ENCODE data around the gene FOS. TPM values are rescaled to one million over a fixed set of nuclear protein-coding genes. Genes with fewer than 3 reads are reported as not detected.
"Not testable (repeated sequence)": the region's sequence is repeated elsewhere in the genome, so short reads cannot be mapped to it uniquely, and the experiment has no call there.

The FOS gene
- total RNA-seq = 10 to 100 TPM; 49.7 to 53.5 TPM

DNA sequence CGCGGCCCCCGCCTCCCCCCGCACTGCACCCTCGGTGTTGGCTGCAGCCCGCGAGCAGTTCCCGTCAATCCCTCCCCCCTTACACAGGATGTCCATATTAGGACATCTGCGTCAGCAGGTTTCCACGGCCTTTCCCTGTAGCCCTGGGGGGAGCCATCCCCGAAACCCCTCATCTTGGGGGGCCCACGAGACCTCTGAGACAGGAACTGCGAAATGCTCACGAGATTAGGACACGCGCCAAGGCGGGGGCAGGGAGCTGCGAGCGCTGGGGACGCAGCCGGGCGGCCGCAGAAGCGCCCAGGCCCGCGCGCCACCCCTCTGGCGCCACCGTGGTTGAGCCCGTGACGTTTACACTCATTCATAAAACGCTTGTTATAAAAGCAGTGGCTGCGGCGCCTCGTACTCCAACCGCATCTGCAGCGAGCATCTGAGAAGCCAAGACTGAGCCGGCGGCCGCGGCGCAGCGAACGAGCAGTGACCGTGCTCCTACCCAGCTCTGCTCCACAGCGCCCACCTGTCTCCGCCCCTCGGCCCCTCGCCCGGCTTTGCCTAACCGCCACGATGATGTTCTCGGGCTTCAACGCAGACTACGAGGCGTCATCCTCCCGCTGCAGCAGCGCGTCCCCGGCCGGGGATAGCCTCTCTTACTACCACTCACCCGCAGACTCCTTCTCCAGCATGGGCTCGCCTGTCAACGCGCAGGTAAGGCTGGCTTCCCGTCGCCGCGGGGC lies at the start of gene FOS:
Gene FOS, plus strand, starts transcription at position 407 of the 731 bp plus-strand sequence. Its CDS starts 155 bp downstream, at position 562.
- peak within 1 kb of the TSS; percentile 74 for H3K4me3 Mint-ChIP-seq
- H3K36me3 Mint-ChIP-seq (ENCODE audit: low read depth) = peaks cover 13% of the 10 kb centered on the region
- DNase-seq = peak; percentile 90
- peak within 1 kb of the TSS; percentile 88 for H3K27ac Mint-ChIP-seq
- peaks cover 49% of the 10 kb centered on the region for H3K4me1 Mint-ChIP-seq
- H3K9me3 Mint-ChIP-seq = no peaks in the 10 kb centered on the region
- ChIA-PET POLR2A (interaction anchor here (0.6 kb wide), 1 partner anchor 233 kb away, joined by 3 read pairs; no protein-coding TSS in a partner anchor), CTCF (no interaction called here)
- H3K27me3 Mint-ChIP-seq = peaks cover 69% of the 10 kb centered on the region

DNA sequence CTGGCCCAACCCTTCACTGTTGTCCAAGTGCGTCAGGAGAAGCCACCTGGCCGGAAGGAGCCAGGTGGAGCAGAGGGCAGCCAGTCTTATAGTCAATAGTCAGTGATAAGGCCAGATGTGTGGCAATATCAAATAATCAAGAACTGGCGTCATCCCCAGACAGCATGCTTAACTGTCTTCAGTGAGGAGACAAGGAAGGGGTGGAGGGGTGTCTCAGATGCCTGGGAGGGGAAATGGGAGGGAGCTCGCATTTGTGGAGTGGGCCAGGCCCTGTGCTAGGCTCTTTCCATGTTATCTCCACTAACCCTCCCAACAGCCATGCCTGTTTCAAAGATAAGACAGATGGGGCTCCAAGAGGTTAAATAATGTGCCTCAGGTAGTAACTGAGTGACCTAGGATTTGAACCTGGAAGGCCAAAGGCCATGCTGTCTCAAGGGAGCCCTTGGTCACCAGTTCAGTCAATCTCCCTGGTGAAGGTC lies 48.9 kb upstream of the FOS start:
- Mint-ChIP-seq H3K27me3 (peaks cover 16% of the 10 kb centered on the region), H3K36me3 (ENCODE audit: low read depth) (no peaks in the 10 kb centered on the region), H3K4me3 (no peak overlapping the region), H3K4me1 (peaks cover 42% of the 10 kb centered on the region), H3K27ac (peak overlapping the region; percentile 67), H3K9me3 (no peaks in the 10 kb centered on the region)
- ChIA-PET CTCF (interaction anchor here (0.9 to 1.0 kb wide), 2 partner anchors 11 to 19 kb away, joined by 4 to 5 read pairs; no protein-coding TSS in a partner anchor), POLR2A (interaction anchor here (0.5 to 1.9 kb wide), 6 partner anchors 9 to 67 kb away, joined by 3 to 9 read pairs (median 4); no protein-coding TSS in a partner anchor)
- no peak for DNase-seq

DNA sequence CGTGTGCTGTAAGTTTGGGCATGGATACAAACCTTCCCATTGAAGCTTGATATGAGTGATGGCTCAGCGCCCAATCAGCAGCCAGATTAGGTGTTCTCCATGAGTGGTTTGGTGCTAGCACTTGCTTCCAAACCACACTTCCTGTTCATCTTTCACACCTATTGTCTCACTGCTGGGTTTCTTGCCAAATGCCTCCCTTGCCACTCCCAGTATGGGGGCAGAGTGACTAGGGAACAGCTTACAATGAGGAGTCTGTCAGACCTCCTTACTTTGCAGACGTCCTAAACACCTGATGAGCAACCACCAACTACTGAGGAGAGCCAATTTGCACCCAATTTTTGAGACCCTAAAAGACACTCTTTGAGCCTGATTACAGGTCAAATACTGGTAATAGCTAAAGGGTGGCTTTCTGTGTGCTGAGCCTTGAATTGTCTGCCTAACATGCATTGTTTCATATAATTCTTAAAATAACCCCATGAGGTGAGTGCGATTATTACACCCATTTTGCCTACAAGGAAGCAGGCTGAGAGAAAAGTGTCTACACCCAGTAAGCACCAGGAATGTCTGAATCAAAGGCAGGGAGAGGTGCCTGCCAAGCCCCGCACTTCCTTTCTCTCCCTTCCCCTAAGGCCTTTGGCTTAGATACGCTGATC lies 48.4 kb upstream of the FOS start:
- POLR2A ChIA-PET = interaction anchor here (0.5 to 1.9 kb wide), 7 partner anchors 9 to 66 kb away, joined by 3 to 9 read pairs (median 4); no protein-coding TSS in a partner anchor
- no peak overlapping the region for H3K4me3 Mint-ChIP-seq

GRCh38 chr14:75231320-75231719 lies 47.3 kb upstream of the FOS start:
- ChIA-PET POLR2A (interaction anchor here (1.2 kb wide), 1 partner anchor 54 kb away, joined by 3 read pairs; the partner anchor contains the start of gene TMED10), CTCF (interaction anchor here (1.2 kb wide), 1 partner anchor 93 kb away, joined by 4 read pairs; no protein-coding TSS in a partner anchor)
- Mint-ChIP-seq H3K27ac (no peak overlapping the region), H3K27me3 (peaks cover 15% of the 10 kb centered on the region), H3K9me3 (no peaks in the 10 kb centered on the region), H3K36me3 (ENCODE audit: low read depth) (no peaks in the 10 kb centered on the region), H3K4me1 (peaks cover 42% of the 10 kb centered on the region), H3K4me3 (no peak overlapping the region)
- no peak for DNase-seq

More for the DNA sequence above, 48.4 kb upstream of the FOS start:
- peaks cover 15% of the 10 kb centered on the region for H3K27me3 Mint-ChIP-seq
- peaks cover 42% of the 10 kb centered on the region for H3K4me1 Mint-ChIP-seq
- CTCF ChIA-PET = interaction anchor here (0.9 to 1.2 kb wide), 3 partner anchors 11 to 92 kb away, joined by 4 to 5 read pairs (median 4); no protein-coding TSS in a partner anchor
- DNase-seq = peak; percentile 65
- no peaks in the 10 kb centered on the region for H3K9me3 Mint-ChIP-seq
- H3K27ac Mint-ChIP-seq = peak overlapping the region; percentile 67
- H3K36me3 Mint-ChIP-seq (ENCODE audit: low read depth) = no peaks in the 10 kb centered on the region

GRCh38 chr14:75232191-75232590 lies 46.4 kb upstream of the FOS start:
- no peak for DNase-seq
- Mint-ChIP-seq H3K9me3 (no peaks in the 10 kb centered on the region), H3K4me3 (no peak overlapping the region), H3K27ac (no peak overlapping the region), H3K4me1 (peaks cover 42% of the 10 kb centered on the region), H3K27me3 (peaks cover 15% of the 10 kb centered on the region), H3K36me3 (ENCODE audit: low read depth) (no peaks in the 10 kb centered on the region)
- ChIA-PET CTCF (interaction anchor here (1.1 to 1.6 kb wide), 2 partner anchors 17 to 62 kb away, joined by 3 to 9 read pairs; no protein-coding TSS in a partner anchor), POLR2A (interaction anchor here (1.2 kb wide), 2 partner anchors 17 to 55 kb away, joined by 3 read pairs; partner anchors contain the start of gene TMED10)

DNA sequence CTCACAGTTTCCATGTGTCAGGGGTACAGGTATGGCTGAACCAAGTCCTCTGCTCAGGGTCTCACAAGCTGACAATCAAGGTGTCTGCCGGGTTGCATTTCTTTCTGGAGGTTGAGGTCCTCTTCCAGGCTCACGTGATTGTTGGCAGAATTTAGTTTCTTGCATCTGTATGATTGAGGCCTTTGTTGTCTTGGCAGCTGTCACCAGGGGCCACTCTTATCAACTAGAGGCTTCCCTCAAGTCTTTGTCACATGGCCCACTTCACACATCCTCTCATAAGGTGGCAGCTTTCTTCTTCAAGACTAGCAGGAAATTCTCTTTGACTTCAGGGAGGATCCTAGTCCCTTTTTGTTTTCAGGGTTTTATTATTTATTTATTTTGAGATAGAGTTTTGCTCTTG lies 46.0 kb upstream of the FOS start:
- Mint-ChIP-seq H3K27me3 (peaks cover 18% of the 10 kb centered on the region), H3K36me3 (ENCODE audit: low read depth) (no peaks in the 10 kb centered on the region), H3K27ac (no peak overlapping the region), H3K9me3 (no peaks in the 10 kb centered on the region), H3K4me1 (peaks cover 42% of the 10 kb centered on the region), H3K4me3 (no peak overlapping the region)
- CTCF ChIA-PET = interaction anchor here (1.0 to 1.6 kb wide), 3 partner anchors 16 to 64 kb away, joined by 3 to 9 read pairs (median 3); no protein-coding TSS in a partner anchor
- POLR2A ChIA-PET = interaction anchor here (0.7 to 1.6 kb wide), 4 partner anchors 16 to 56 kb away, joined by 3 read pairs; partner anchors contain the start of gene TMED10
- peak; percentile 24 for DNase-seq

GRCh38 chr14:75234173-75235115 lies 44.2 kb upstream of the FOS start:
- H3K9me3 Mint-ChIP-seq = no peaks in the 10 kb centered on the region
- peaks cover 28% of the 10 kb centered on the region for H3K4me1 Mint-ChIP-seq
- H3K27me3 Mint-ChIP-seq = peaks cover 15% of the 10 kb centered on the region
- ChIA-PET POLR2A (interaction anchor here (1.6 kb wide), 1 partner anchor 28 kb away, joined by 3 read pairs; no protein-coding TSS in a partner anchor), CTCF (no interaction called here)
- no peak overlapping the region for H3K27ac Mint-ChIP-seq
- no peaks in the 10 kb centered on the region for H3K36me3 Mint-ChIP-seq (ENCODE audit: low read depth)
- no peak for DNase-seq
- no peak overlapping the region for H3K4me3 Mint-ChIP-seq

DNA sequence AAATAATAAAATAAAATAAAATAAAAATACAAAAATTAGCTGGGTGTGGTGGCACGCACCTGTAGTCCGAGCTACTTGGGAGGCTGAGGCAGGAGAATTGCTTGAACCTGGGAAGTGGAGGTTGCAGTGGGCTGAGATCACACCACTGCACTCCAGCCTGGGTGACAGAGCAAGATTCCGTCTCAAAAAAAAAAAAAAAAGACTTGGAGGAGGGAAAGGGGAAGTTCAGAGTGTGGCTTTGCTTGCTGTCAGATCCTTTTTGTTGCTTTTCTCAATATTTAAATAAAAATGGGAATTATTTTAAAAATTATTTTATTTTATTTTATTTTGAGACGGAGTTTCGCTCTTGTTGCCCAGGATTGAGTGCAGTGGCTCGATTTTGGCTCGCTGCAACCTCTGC lies 43.4 kb upstream of the FOS start:
- H3K36me3 Mint-ChIP-seq (ENCODE audit: low read depth); H3K4me3 Mint-ChIP-seq; H3K27ac Mint-ChIP-seq; POLR2A ChIA-PET; DNase-seq; H3K9me3 Mint-ChIP-seq: not testable (repeated sequence)
- CTCF ChIA-PET = interaction anchor here (0.6 kb wide), 1 partner anchor 60 kb away, joined by 3 read pairs; no protein-coding TSS in a partner anchor
- H3K27me3 Mint-ChIP-seq = peaks cover 18% of the 10 kb centered on the region
- peaks cover 21% of the 10 kb centered on the region for H3K4me1 Mint-ChIP-seq

DNA sequence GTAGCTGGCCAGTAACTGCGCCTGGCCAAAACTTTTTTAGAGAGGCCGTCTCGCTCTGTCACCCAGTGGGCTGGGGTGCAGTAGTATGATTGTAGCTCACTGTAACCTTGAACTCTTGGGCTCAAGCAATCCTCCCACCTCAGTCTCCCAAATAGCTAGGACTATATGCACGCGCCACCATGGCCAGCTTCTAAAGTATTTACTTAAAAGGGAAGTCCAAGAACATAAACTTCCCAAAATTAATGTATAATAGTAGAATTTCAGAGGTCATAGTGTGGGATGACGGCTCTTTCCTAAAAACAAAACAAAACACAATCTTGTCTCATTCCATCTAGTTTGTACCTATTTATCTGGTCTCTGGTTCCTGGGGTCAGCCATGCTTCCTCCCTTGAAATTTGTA lies 42.2 kb upstream of the FOS start:
- Mint-ChIP-seq H3K9me3 (no peaks in the 10 kb centered on the region), H3K27ac (no peak overlapping the region), H3K36me3 (ENCODE audit: low read depth) (no peaks in the 10 kb centered on the region), H3K4me3 (no peak overlapping the region), H3K27me3 (peaks cover 18% of the 10 kb centered on the region), H3K4me1 (peaks cover 8% of the 10 kb centered on the region)
- ChIA-PET CTCF (no interaction called here), POLR2A (no interaction called here)
- no peak for DNase-seq

GRCh38 chr14:75236901-75237419 lies 41.7 kb upstream of the FOS start:
- H3K36me3 Mint-ChIP-seq (ENCODE audit: low read depth) = no peaks in the 10 kb centered on the region
- no peak for DNase-seq
- CTCF ChIA-PET = no interaction called here

DNA sequence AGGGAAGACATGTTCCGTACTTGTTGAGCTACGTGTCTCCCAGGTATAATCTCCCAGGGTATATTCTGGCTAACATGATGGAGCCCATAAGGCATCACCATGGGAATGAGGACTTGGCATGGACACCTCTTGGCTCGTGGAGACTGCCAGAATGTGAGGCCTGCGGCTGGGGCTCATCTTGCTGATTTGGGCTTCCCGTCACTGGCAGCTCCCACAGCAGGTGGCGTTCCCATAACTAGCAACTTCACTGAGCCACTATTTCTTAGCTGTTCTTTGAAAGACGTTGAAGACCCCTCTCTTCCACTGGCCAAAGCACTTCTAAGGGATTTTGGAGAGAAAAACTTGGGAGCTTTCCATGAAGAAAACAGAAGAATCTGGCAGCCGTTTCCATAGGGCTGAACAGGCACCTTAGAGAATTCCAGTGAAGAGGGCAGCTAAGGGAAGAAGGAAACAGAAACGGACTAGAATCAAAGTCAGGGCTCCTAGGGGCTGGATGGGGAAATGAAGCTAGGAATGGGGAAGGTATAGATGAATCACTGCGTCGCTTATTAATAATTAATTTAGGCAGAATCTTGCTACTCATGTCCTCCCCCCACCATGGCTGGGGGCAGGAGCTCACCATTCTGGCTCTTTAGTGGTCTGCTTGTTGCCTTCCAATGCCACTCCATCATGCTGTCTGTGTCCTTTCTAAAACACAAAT lies 39.7 kb upstream of the FOS start:
- Mint-ChIP-seq H3K27me3 (peaks cover 23% of the 10 kb centered on the region), H3K4me1 (no peaks in the 10 kb centered on the region), H3K27ac (no peak overlapping the region), H3K4me3 (no peak overlapping the region), H3K9me3 (no peaks in the 10 kb centered on the region), H3K36me3 (ENCODE audit: low read depth) (no peaks in the 10 kb centered on the region)
- ChIA-PET POLR2A (interaction anchor here (0.9 to 1.3 kb wide), 2 partner anchors 8 to 9 kb away, joined by 3 read pairs; no protein-coding TSS in a partner anchor), CTCF (interaction anchor here (1.0 kb wide), 1 partner anchor 15 kb away, joined by 3 read pairs; no protein-coding TSS in a partner anchor)
- no peak for DNase-seq

More at GRCh38 chr14:75236901-75237419, 41.7 kb upstream of the FOS start:
- H3K4me3 Mint-ChIP-seq = no peak overlapping the region
- peaks cover 18% of the 10 kb centered on the region for H3K27me3 Mint-ChIP-seq
- POLR2A ChIA-PET = no interaction called here
- peaks cover 7% of the 10 kb centered on the region for H3K4me1 Mint-ChIP-seq
- no peak overlapping the region for H3K27ac Mint-ChIP-seq
- no peaks in the 10 kb centered on the region for H3K9me3 Mint-ChIP-seq

All from activated CD4-positive, alpha-beta memory T cell treated with anti-CD3 and anti-CD28 coated beads, Interleukin-2, amount 10 ng/mL, durations not matched to agents 7 days and 5 days (primary cell).